Measurements from ENCODE around the gene VPS25. TPM values are rescaled to one million over a fixed set of nuclear protein-coding genes. Genes with fewer than 3 reads are reported as not detected.

VPS25 gene
- total and polyA plus RNA-seq, 9 of the 15 experiments (the other 6 are each of a cell fraction or from before 2014, with no cell fraction given), result 123 to 352 (median 180) TPM

DNA sequence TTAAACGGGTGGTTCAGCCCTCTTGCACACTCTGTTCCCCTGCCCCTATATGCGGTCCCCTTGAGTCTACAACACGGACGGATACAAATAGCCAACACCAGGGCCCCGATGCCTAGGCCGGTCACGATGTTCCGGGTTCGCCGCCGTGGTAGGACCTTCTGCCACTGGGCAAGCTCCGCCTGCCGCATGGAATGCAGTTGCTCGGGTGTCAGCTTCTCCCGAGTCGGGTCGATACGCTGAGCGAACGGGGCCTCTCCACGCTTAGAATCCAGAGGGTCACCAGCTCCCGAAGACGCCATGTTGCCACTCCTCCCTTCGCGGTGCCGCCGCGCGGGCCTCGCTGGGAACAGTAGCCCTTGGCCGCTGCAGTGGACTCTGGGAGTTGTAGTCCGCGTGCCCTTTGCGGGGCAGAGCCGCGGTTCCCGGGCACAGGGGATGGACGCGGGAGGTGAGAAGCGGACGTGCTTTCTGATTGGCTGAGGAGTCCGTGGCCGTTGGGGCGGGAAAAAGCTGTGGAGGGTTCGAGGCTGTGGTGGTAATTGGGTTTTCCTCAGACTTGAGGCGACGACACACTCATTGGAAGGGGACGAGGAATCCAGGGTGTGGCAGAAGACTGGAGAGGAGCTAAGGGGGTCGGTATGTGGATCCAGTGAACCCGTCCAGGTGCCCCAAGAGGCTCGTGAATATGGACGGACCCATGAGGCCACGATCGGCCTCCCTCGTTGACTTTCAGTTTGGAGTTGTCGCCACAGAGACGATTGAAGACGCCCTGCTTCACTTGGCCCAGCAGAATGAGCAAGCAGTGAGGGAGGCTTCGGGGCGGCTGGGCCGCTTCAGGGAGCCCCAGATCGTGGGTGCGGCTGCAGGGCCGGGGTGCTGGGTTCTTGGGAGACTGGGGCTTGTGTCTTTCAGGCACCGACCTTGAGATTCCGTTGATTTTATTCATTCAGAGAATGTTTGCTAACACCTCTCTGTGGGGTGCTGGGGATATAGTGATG, 25.4 kb downstream of the VPS25 start, which contains the start of the genes CNTD1 and COA3 (continued):
- TF ChIP-seq HMGN3 (IDR thresholded peaks at IDR 0.05; ENCODE audit: borderline replicate concordance, extremely low read depth, insufficient read length, low read depth, low read length), result peak; percentile 50

GRCh38 chr17:42803074-42803883, 30.0 kb downstream of the VPS25 start:
- in situ Hi-C loops (cut with MboI), result no loop called here
- no TSS peak for BruUV-seq (replicated peaks)
- Histone ChIP-seq H3K9ac (ENCODE audit: insufficient read depth in 1 of 2, low read depth in 2 of 2, low read length in 2 of 2) (peak overlapping the region in 1 of 2 experiments; percentile 48; a peak in 1 of 4 replicates), H3K36me3 (ENCODE audit: control insufficient read depth, insufficient read depth, low read length) (no peaks in the 10 kb centered on the region), H2AFZ (ENCODE audit: low read depth, low read length) (peak overlapping the region; percentile 22), H3K9me3 (replicated peaks; ENCODE audit: control insufficient read depth, insufficient read depth, low read depth, low read length) (no peaks in the 10 kb centered on the region), H3K4me3 (no peak overlapping the region), H3K79me2 (ENCODE audit: control insufficient read depth, insufficient read depth, low read length) (peaks cover 2% of the 10 kb centered on the region; the same call in 2 of the 3 replicates), H3K9me1 (ENCODE audit: control insufficient read depth, insufficient read depth, low read length) (no peaks in the 10 kb centered on the region), H3K27me3 (ENCODE audit: control insufficient read depth in 2 of 2, insufficient read depth in 2 of 2, low read length in 2 of 2) (no peaks in the 10 kb centered on the region), H3K4me2 (ENCODE audit: insufficient read depth, low read length) (no peak overlapping the region), H4K20me1 (replicated peaks; ENCODE audit: control insufficient read depth, insufficient read depth, low read length) (no peaks in the 10 kb centered on the region), H3K27ac (ENCODE audit: extremely low read depth, low read depth, low read length) (no peak overlapping the region), H3K4me1 (replicated peaks in 1 of 2; ENCODE audit: control insufficient read depth in 2 of 2, insufficient read depth in 2 of 2, low read length in 2 of 2) (peaks cover 10 to 11% of the 10 kb centered on the region in 2 experiments; a peak in 4 of 5 replicates)
- 54% methylated on average over 2 of the region's 2 CpGs for WGBS (ENCODE audit: insufficient coverage, low coverage, missing lambda C conversion rate)
- DNase-seq (ENCODE audit: extremely low read depth in 1 of 4, low spot score in 3 of 4) (no peak), ATAC-seq (no peak), FAIRE-seq (peak; percentile 32)
- POLR2A ChIA-PET, result interaction anchor here (1.0 to 2.3 kb wide), 7 partner anchors 12 to 195 kb away, joined by 3 to 7 read pairs (median 4); partner anchors contain the start of genes BECN1, RPL27 and WNK4
- CTCF ChIA-PET (ENCODE audit: low intra/inter-chr PET ratio), result no interaction called here
- intact Hi-C loops (cut with micrococcal nuclease), result no loop called here
- TF ChIP-seq MEF2D (tag; conservative IDR thresholded peaks at IDR 0.05; ENCODE audit: low read depth) (no peak), KLF10 (CRISPR knock-in tag; IDR thresholded peaks at IDR 0.05) (no peak), FOXJ3 (CRISPR knock-in tag; IDR thresholded peaks at IDR 0.05) (no peak), HSF4 (CRISPR knock-in tag; IDR thresholded peaks at IDR 0.05; ENCODE audit: borderline replicate concordance) (no peak), CBFA2T3 (IDR thresholded peaks at IDR 0.05) (0 out of 2 replicates have a peak, but pooled peaks have one; percentile 5), MYBL2 (IDR thresholded peaks at IDR 0.05; ENCODE audit: low read depth) (no peak), MYBL2 (CRISPR knock-in tag; IDR thresholded peaks at IDR 0.05; ENCODE audit: borderline replicate concordance) (no peak), GABPB1 (CRISPR knock-in tag; IDR thresholded peaks at IDR 0.05) (no peak), TFAM (CRISPR knock-in tag; conservative IDR thresholded peaks at IDR 0.05) (no peak)
